GM12878 (cell line): ENCODE data around the gene PLA2G6. TPM values are rescaled to one million over a fixed set of nuclear protein-coding genes. Genes with fewer than 3 reads are reported as not detected.

Source experiments
- ATAC-seq: fragments of 200-7000 bp; cut with Tn5 transposase; 3 replicates; pipeline ENCODE4 v1.9.1; 2020; ENCODE audit warnings: mild to moderate bottlenecking, moderate library complexity
- BruUV-seq: library from RNA; stranded (reverse); fragments of 400-500 nt; replicated peaks from 2 replicates; lab custom pipeline; 2021; lab: Mats Ljungman, UMichigan
- CTCF ChIA-PET: fragments of 300-600 bp; sonication (Branson Sonifier 250); formaldehyde crosslinking; extraction: SDS; loops from one replicate; lab custom pipeline; 2021; ENCODE audit warnings: inconsistent platforms; lab: Yijun Ruan, JAX
- POLR2A ChIA-PET: fragments of 350-600 bp; formaldehyde crosslinking; extraction: SDS; loops from one replicate; lab custom pipeline; 2021; ENCODE audit warnings: inconsistent platforms; lab: Charles Lee
- RAD21 ChIA-PET: fragments of 300-600 bp; sonication (Branson Sonifier 250); formaldehyde crosslinking; loops from one replicate; lab custom pipeline; 2023; ENCODE audit warnings: antibody characterized with exemption; ENCODE audit not compliant: unreplicated experiment; lab: Charles Lee
- SMC1A ChIA-PET: fragments of 300-600 bp; sonication (Branson Sonifier 250); formaldehyde crosslinking; loops from one replicate; lab custom pipeline; 2023; ENCODE audit not compliant: unreplicated experiment, uncharacterized antibody; lab: Charles Lee
- DNase-seq: peaks from one replicate; pipeline ENCODE4 v3.0.0-alpha.2; 2011; ENCODE audit warnings: low read depth, low spot score
- FAIRE-seq: peaks from 3 replicates; lab custom pipeline; 2011; peaks lifted over from hg19 to GRCh38; lab: Jason Lieb, UNC
- H2AFZ ChIP-seq: 2 replicates; pipeline ENCODE4 v1.6.0; 2011; ENCODE audit warnings: low read depth, low read length, control low read depth; ENCODE audit not compliant: control insufficient read depth
- H3K27ac ChIP-seq: 2 replicates; pipeline ENCODE4 v1.5.1; 2011; ENCODE audit warnings: control low read depth; ENCODE audit not compliant: control insufficient read depth, insufficient read depth
- H3K27me3 ChIP-seq, 2 experiments: replicated peaks in 1 of 2; 2 replicates each; pipeline versions ENCODE4 v1.6.0 to v1.6.1; 2011; ENCODE audit warnings: low read length in 1 of 2; ENCODE audit not compliant: control insufficient read depth in 2 of 2, insufficient read depth in 2 of 2
- H3K36me3 ChIP-seq, 2 experiments: 2 replicates each; pipeline ENCODE4 v1.5.1; 2011; ENCODE audit warnings: low read length in 1 of 2; ENCODE audit not compliant: control insufficient read depth in 2 of 2, insufficient read depth in 2 of 2
- H3K4me1 ChIP-seq: 2 replicates; pipeline ENCODE4 v1.6.1; 2011; ENCODE audit warnings: mild to moderate bottlenecking, low read length, moderate library complexity, mixed read lengths; ENCODE audit not compliant: control insufficient read depth, insufficient read depth
- H3K4me2 ChIP-seq: 2 replicates; pipeline ENCODE4 v1.6.0; 2011; ENCODE audit warnings: control low read depth; ENCODE audit not compliant: control insufficient read depth, insufficient read depth
- H3K4me3 ChIP-seq: fragments of 200-600 bp; sonication (generic); 2 replicates; pipeline ENCODE4 v1.5.1; 2016
- H3K79me2 ChIP-seq: 2 replicates; pipeline ENCODE4 v1.6.0; 2011; ENCODE audit warnings: low read length; ENCODE audit not compliant: control insufficient read depth, insufficient read depth
- H3K9ac ChIP-seq: 2 replicates; pipeline ENCODE4 v1.8.0; 2011; ENCODE audit warnings: low read length, control low read depth, mixed read lengths; ENCODE audit not compliant: control insufficient read depth, insufficient read depth
- H3K9me3 ChIP-seq: replicated peaks from 3 replicates; pipeline ENCODE4 v1.5.1; 2011; ENCODE audit warnings: mild to moderate bottlenecking, low read length; ENCODE audit not compliant: control insufficient read depth, insufficient read depth
- H4K20me1 ChIP-seq: 2 replicates; pipeline ENCODE4 v1.6.0; 2011; ENCODE audit not compliant: control insufficient read depth, insufficient read depth
- BCL11A ChIP-seq: IDR thresholded peaks from 2 replicates; pipeline ENCODE4 v1.6.1; 2011; ENCODE audit warnings: low read depth, low read length
- BCL3 ChIP-seq: IDR thresholded peaks from 2 replicates; pipeline ENCODE4 v1.6.1; 2011; ENCODE audit warnings: borderline replicate concordance, low read depth, mild to moderate bottlenecking, moderate library complexity, low read length; ENCODE audit not compliant: insufficient read depth, poor library complexity, severe bottlenecking
- E2F8 ChIP-seq: fragments of 450-650 bp; IDR thresholded peaks from 2 replicates; pipeline ENCODE4 v1.6.1; 2018; ENCODE audit warnings: mild to moderate bottlenecking, low read depth, moderate library complexity; ENCODE audit not compliant: partially characterized antibody
- HDGF ChIP-seq: fragments of 450-650 bp; IDR thresholded peaks from 2 replicates; pipeline ENCODE4 v1.6.1; 2016; ENCODE audit warnings: antibody characterized with exemption
- IRF3 ChIP-seq: fragments of 450-650 bp; IDR thresholded peaks from 2 replicates; pipeline ENCODE4 v1.6.1; 2014; ENCODE audit warnings: mild to moderate bottlenecking
- IRF4 ChIP-seq: IDR thresholded peaks from 2 replicates; pipeline ENCODE4 v1.6.1; 2011; ENCODE audit warnings: low read depth, low read length
- MYB ChIP-seq: fragments of 150-350 bp; IDR thresholded peaks from 2 replicates; pipeline ENCODE4 v1.6.1; 2014; ENCODE audit warnings: mild to moderate bottlenecking, low read depth, low read length, borderline replicate concordance
- NR2C2 ChIP-seq: IDR thresholded peaks from 2 replicates; pipeline ENCODE4 v1.6.1; 2011; ENCODE audit warnings: borderline replicate concordance, low read depth; ENCODE audit not compliant: control insufficient read depth, insufficient read length
- SMARCA5 ChIP-seq: fragments of 450-650 bp; IDR thresholded peaks from 2 replicates; pipeline ENCODE4 v1.6.1; 2017; ENCODE audit warnings: mild to moderate bottlenecking
- SUPT20H ChIP-seq: IDR thresholded peaks from 2 replicates; pipeline ENCODE4 v1.6.1; 2011; ENCODE audit warnings: low read depth, mild to moderate bottlenecking, low read length, moderate library complexity, borderline replicate concordance; ENCODE audit not compliant: control insufficient read depth
- TCF3 ChIP-seq: IDR thresholded peaks from 2 replicates; pipeline ENCODE4 v1.6.1; 2012; ENCODE audit warnings: low read depth, mild to moderate bottlenecking, low read length, borderline replicate concordance; ENCODE audit not compliant: insufficient read depth
- WGBS: methylation state at CpG from one replicate; pipeline ENCODE4 v1.1.6; 2016; ENCODE audit warnings: low lambda C conversion rate; ENCODE audit not compliant: insufficient replicate concordance, insufficient coverage; ENCODE audit errors: missing lambda C conversion rate; 5-methylcytosine and 5-hydroxymethylcytosine counted together
- in situ Hi-C: fragments of 300-500 bp; cut with MboI; formaldehyde crosslinking; loops from 9 replicates; pipeline ENCODE4 v1.14.3; 2018; ENCODE audit warnings: mixed read lengths
- intact Hi-C: fragments of 100-400 bp; cut with micrococcal nuclease; formaldehyde crosslinking; loops from one replicate; pipeline ENCODE4 v1.14.2; 2022; ENCODE audit not compliant: unreplicated experiment
- polyA plus RNA-seq, 11 experiments: library from polyadenylated mRNA; depleted of rRNA in 4 of 11; unstranded in 6 of 11; stranded (reverse) in 5 of 11; fragments of >200 nt; fragmentation: Nextera tagmentation in 4 of 11; fragmentation: Illumina TruSeq in 1 of 11; extraction: Ambion mirVana in 4 of 11; extraction: Trizol in 1 of 11; gene quantifications; 1 replicate in 1 of 11; 2 replicates in 10 of 11; pipeline versions ENCODE4 v1.2.1 to v1.2.3, GENCODE V29; 2011 to 2016; ENCODE audit warnings: inconsistent platforms in 2 of 11, missing spikeins in 2 of 11, low read depth in 1 of 11
- total RNA-seq, 4 experiments: library from RNA; depleted of rRNA in 3 of 4; stranded (reverse); fragments of >200 nt in 3 of 4; fragmentation: Illumina TruSeq in 1 of 4; extraction: Trizol in 1 of 4; gene quantifications; 2 replicates each; pipeline versions ENCODE4 v1.2.1 to v1.2.3, GENCODE V29; 2013 to 2021

The PLA2G6 gene
- total and polyA plus RNA-seq, 10 of the 15 experiments (the other 5 are each of a cell fraction or from before 2014, with no cell fraction given) = 0.15 to 42.2 (median 15.8) TPM

- TF ChIP-seq HDGF = no peak
- TF ChIP-seq NR2C2 = no peak
- no peak for TF ChIP-seq IRF4
- TF ChIP-seq SMARCA5 = no peak
- no peak for TF ChIP-seq E2F8
- TF ChIP-seq BCL3 = no peak
- TF ChIP-seq BCL11A = no peak
Observed at GRCh38 chr22:38191731-38192474, 10.3 kb upstream of the PLA2G6 start (continued).

- no peaks in the 10 kb centered on the region for H3K27me3 ChIP-seq
- CTCF ChIA-PET = no interaction called here
- no peak for ATAC-seq
- H3K9ac ChIP-seq = no peak overlapping the region
- H3K4me1 ChIP-seq = peaks cover 8% of the 10 kb centered on the region
- POLR2A ChIA-PET = interaction anchor here (2.9 kb wide), 1 partner anchor 9 kb away, joined by 13 read pairs; the partner anchor contains the start of gene PLA2G6
- no peaks in the 10 kb centered on the region for H3K36me3 ChIP-seq
- H3K4me3 ChIP-seq = no peak overlapping the region
- H2AFZ ChIP-seq = no peak overlapping the region
- in situ Hi-C loops = no loop called here
- no peak overlapping the region for H3K4me2 ChIP-seq
- no peaks in the 10 kb centered on the region for H4K20me1 ChIP-seq
- H3K27ac ChIP-seq = no peak overlapping the region
- intact Hi-C loops = no loop called here
- TF ChIP-seq TCF3 (no peak), IRF3 (no peak), SUPT20H (no peak), MYB (no peak)
- BruUV-seq = no TSS peak
- RAD21 ChIA-PET = no interaction called here
- H3K79me2 ChIP-seq = no peaks in the 10 kb centered on the region
- 89% methylated on average over 14 of the region's 14 CpGs for WGBS
- SMC1A ChIA-PET = interaction anchor here (0.7 kb wide), 1 partner anchor 516 kb away, joined by 3 read pairs; no protein-coding TSS in a partner anchor
- no peak for DNase-seq
- FAIRE-seq = no peak
- H3K9me3 ChIP-seq = no peaks in the 10 kb centered on the region
Observed at GRCh38 chr22:38191055-38191454, 9.4 kb upstream of the PLA2G6 start.
